Glutamatergic neuron (in vitro differentiated cells): ENCODE measurements around the gene ATP1A2. TPM values are rescaled to one million over a fixed set of nuclear protein-coding genes. Genes with fewer than 3 reads are reported as not detected.

Experiments
- DNase-seq: peaks from one replicate; pipeline ENCODE4 v3.0.0; 2022
- H3K27ac Mint-ChIP-seq: one replicate; pipeline ENCODE4 v1.8.0; 2020; ENCODE audit warnings: mild to moderate bottlenecking, mixed read lengths, inconsistent platforms; ENCODE audit not compliant: unreplicated experiment
- H3K27me3 Mint-ChIP-seq: one replicate; pipeline ENCODE4 v1.8.0; 2020; ENCODE audit warnings: mild to moderate bottlenecking, moderate library complexity, mixed read lengths, inconsistent platforms; ENCODE audit not compliant: unreplicated experiment
- H3K36me3 Mint-ChIP-seq: one replicate; pipeline ENCODE4 v1.8.0; 2020; ENCODE audit warnings: mild to moderate bottlenecking, mixed read lengths, inconsistent platforms; ENCODE audit not compliant: unreplicated experiment
- H3K4me1 Mint-ChIP-seq: one replicate; pipeline ENCODE4 v1.8.0; 2020; ENCODE audit warnings: mild to moderate bottlenecking, low read depth, mixed read lengths, inconsistent platforms; ENCODE audit not compliant: unreplicated experiment
- H3K4me3 Mint-ChIP-seq: one replicate; pipeline ENCODE4 v1.8.0; 2020; ENCODE audit warnings: mild to moderate bottlenecking, mixed read lengths, inconsistent platforms; ENCODE audit not compliant: unreplicated experiment
- H3K9me3 Mint-ChIP-seq: one replicate; pipeline ENCODE4 v1.8.0; 2020; ENCODE audit warnings: mild to moderate bottlenecking, moderate library complexity, mixed read lengths, inconsistent platforms; ENCODE audit not compliant: unreplicated experiment
- total RNA-seq: library from RNA; stranded (reverse); fragmentation: NEBNext Ultra II Directional; extraction: Animal tissue kit (Norgen Biotek cat#: 25700); gene quantifications from one replicate; pipeline ENCODE4 v1.2.1, GENCODE V29; 2021; ENCODE audit not compliant: unreplicated experiment
- TF ChIP-seq, protein P1 (sequence below): fragments of 200-600 bp; sonication (generic); IDR thresholded peaks from one replicate; pipeline ENCODE4 v1.5.0; 2021; ENCODE audit not compliant: partially characterized antibody, unreplicated experiment

Gene ATP1A2
- total RNA-seq, 1 donor from 2014 or later, result not detected

DNA sequence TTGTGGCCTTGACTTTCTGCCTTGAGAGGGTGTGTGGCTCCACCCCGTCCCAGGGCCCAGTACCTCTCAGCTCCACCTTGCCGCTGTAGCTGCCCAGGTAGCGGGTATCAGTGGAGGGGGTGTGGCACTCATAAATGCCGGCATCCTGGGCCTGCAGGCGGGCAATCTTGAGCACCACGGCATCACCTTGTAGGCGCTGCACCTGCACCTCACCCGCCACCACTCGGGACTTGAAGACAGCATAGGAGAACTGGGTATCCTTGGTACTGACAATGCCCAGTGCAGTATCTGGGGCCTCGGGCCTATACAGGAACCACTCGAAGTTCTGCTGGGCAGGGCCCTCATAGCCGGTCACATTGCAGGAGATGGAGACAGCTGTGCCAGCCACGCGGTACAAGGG lies 20.8 kb upstream of the ATP1A2 start:
- Mint-ChIP-seq H3K4me3 (no peak overlapping the region), H3K4me1 (peaks cover 15% of the 10 kb centered on the region), H3K27ac (no peak overlapping the region), H3K9me3 (peaks cover 11% of the 10 kb centered on the region), H3K27me3 (peaks cover 11% of the 10 kb centered on the region), H3K36me3 (no peaks in the 10 kb centered on the region)
- no peak for DNase-seq
- TF ChIP-seq, protein P1, sequence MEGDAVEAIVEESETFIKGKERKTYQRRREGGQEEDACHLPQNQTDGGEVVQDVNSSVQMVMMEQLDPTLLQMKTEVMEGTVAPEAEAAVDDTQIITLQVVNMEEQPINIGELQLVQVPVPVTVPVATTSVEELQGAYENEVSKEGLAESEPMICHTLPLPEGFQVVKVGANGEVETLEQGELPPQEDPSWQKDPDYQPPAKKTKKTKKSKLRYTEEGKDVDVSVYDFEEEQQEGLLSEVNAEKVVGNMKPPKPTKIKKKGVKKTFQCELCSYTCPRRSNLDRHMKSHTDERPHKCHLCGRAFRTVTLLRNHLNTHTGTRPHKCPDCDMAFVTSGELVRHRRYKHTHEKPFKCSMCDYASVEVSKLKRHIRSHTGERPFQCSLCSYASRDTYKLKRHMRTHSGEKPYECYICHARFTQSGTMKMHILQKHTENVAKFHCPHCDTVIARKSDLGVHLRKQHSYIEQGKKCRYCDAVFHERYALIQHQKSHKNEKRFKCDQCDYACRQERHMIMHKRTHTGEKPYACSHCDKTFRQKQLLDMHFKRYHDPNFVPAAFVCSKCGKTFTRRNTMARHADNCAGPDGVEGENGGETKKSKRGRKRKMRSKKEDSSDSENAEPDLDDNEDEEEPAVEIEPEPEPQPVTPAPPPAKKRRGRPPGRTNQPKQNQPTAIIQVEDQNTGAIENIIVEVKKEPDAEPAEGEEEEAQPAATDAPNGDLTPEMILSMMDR, result no peak

DNA sequence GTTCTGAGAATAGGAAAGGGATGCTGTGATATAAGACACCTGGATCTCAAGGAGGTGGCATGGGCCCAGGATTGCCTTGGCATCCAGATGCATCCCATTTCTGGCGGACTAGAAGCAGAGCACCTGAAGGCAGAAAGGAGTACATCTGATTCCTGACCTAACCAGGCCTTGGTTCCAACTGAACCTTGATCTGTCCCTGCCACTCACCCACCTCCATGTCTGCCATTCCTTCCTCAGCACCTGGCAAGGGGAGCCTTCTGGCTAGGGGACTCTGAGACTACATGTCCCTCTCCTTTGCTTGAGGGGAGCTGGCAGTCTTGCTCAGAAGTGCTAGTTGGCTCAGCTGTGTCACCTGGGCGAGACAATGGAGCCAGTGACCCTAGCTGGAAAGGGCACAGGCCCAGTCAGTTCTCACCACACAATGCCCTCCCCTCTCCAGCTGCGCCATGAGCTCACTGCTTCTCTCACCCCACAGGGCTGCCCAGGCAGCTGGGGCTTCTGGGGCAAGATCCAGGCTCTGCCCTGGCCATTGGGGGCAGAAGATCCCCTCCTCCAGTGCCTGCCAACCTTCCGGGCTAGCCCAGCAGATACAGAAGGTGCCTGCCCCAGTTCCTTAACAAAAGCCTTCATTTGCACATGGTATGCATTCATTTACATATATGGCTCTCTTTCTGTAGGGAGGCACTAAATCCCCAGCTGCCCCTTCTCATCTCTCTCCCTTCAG lies 20.0 kb upstream of the ATP1A2 start:
- peaks cover 11% of the 10 kb centered on the region for H3K27me3 Mint-ChIP-seq
- no peak for DNase-seq
- H3K27ac Mint-ChIP-seq, result peak overlapping the region; percentile 8
- H3K4me1 Mint-ChIP-seq, result peaks cover 15% of the 10 kb centered on the region
- peaks cover 11% of the 10 kb centered on the region for H3K9me3 Mint-ChIP-seq
- no peak overlapping the region for H3K4me3 Mint-ChIP-seq
- TF ChIP-seq, protein P1, result no peak
- no peaks in the 10 kb centered on the region for H3K36me3 Mint-ChIP-seq

DNA sequence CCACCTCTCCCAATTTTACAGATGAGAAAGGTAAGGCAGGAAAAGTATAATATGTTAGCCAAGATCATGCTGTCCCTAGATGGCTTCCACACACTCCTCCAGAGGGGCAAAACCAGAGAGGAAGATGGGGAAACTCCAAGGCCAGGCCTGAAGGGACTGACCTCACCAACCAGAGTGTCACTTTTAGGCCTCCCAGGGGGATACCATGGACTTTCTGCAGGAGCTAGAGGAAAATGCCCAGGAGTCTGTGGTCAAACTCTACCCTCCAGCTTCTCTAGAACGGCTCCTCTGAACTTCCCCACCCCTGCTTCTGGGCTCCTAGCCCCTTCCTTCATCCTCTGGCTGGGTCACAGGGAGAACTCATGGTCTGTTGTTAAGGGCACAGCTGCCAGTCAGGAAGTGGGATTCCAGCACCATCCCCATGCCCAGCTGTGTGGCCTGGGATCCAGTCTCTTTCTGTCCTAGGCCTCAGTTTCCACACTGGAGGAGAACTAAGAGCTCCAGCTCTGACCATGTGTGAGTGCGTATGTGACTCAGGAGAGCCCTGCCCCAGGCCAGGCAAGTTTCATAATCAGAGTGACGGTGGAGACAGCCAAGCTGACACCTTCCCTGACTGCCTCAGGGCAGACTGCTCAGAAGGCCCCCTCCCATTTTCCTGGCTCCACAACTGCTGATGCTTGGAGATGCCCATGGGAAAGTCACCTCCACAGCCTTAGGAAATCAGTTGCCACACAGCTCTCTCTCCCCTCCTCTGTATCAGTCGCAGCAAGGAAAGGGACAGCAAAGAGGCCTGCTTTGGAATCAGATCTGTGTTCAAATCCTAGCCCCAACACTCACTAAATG lies 19.1 kb upstream of the ATP1A2 start:
- TF ChIP-seq, protein P1, result no peak
- peak overlapping the region; percentile 8 for H3K27ac Mint-ChIP-seq
- peaks cover 11% of the 10 kb centered on the region for H3K9me3 Mint-ChIP-seq
- H3K36me3 Mint-ChIP-seq, result no peaks in the 10 kb centered on the region
- peak overlapping the region; percentile 90 for H3K4me3 Mint-ChIP-seq
- peaks cover 16% of the 10 kb centered on the region for H3K4me1 Mint-ChIP-seq
- peaks cover 11% of the 10 kb centered on the region for H3K27me3 Mint-ChIP-seq
- DNase-seq, result no peak

DNA sequence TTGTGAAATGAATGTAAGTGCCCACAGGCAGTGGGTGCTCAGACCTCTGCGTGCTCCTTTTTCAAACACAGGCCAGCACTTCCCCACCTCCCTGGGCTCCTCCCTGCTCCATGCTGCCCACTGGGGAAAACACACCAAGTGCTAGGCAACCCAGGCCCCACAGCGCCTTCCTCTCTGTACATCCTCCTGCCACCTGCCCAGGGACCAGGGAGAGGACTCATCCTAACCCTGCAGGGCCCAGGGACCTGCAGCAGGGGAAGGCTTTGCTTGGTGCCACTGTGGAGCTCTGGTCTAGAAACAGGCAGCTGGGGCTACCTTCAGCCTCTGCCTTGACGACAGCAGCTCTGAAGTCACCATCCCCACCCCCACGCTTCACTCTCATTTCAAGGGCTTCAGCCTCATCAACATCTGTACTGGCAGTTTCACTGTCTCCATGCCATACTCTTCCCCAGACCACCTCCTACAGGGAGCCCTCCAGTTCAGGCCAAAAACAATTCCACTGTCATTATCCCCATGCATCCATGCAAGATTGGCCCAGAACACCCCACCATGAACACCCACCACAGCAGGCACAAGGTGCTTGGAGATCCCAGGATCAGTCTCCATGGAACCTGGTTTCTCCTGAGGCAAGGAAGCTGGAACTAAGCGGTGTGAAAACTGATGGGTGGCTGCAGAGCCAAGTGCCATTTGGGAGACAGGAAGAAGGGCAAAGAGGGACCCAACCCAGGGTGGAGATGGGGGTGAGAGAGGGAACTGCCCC lies 18.2 kb upstream of the ATP1A2 start:
- H3K4me1 Mint-ChIP-seq, result peaks cover 23% of the 10 kb centered on the region
- H3K27ac Mint-ChIP-seq, result peak overlapping the region; percentile 7
- H3K9me3 Mint-ChIP-seq, result peaks cover 11% of the 10 kb centered on the region
- peak overlapping the region; percentile 90 for H3K4me3 Mint-ChIP-seq
- H3K36me3 Mint-ChIP-seq, result no peaks in the 10 kb centered on the region
- TF ChIP-seq, protein P1, result no peak
- peaks cover 11% of the 10 kb centered on the region for H3K27me3 Mint-ChIP-seq
- DNase-seq, result no peak
